Measurements from ENCODE around the gene CELF3. TPM values are rescaled to one million over a fixed set of nuclear protein-coding genes. Genes with fewer than 3 reads are reported as not detected.

Gene CELF3
- total RNA-seq, 4 donors from 2014 or later: 1.2 TPM; not detected in 3

DNA sequence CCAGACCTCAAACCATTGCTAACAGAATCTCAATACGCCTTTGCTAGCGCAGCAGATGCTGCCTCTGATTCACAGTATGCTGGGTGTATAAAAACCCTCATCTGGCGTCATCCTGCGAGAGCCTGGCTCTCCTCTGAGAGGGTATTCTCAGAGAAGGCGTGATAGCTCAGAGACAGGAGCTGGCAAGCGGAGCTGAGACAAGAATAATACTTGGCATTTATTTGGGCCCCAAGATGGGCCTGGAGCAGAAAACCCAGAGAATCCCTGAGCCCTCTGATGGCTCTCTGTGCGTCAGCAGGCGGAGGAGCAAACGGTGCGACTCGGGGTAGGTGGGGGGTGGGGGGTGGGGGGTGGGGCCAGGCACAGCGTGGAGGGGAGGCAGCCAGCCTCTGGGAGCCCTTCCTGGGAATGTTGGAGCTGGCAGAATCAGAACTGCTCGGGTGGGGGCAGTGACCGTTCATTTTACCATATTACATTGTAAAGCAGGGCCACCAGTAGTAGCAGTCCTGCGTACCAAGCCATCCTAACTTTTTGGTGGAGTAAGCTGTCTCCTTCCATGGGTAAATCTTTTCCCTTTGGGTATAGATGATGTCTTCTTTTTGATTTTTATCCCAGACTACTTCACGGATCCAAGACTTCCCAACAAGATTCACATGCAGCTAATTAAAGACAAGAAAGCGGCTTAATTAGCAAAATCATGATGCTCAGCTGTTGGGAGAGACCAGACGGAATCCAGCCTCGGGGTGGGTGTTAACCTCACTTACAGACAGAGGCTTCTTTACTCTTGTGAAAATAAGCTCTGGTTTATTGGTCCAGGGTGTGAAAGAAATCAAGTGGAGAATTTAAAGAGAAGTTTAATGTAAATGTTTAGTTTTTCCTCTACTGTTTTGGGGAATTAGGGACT is 11.8 kb upstream of the CELF3 start:
- Histone ChIP-seq H3K36me3 (no peaks in the 10 kb centered on the region), H3K4me3 (no peak overlapping the region), H3K4me1 (no peaks in the 10 kb centered on the region), H3K27ac (peak overlapping the region; percentile 7 to 48), H3K9me3 (no peaks in the 10 kb centered on the region), H3K27me3 (no peaks in the 10 kb centered on the region)
- TF ChIP-seq POLR2A (IDR thresholded peaks at IDR 0.05): no peak
- TF ChIP-seq, protein P1, sequence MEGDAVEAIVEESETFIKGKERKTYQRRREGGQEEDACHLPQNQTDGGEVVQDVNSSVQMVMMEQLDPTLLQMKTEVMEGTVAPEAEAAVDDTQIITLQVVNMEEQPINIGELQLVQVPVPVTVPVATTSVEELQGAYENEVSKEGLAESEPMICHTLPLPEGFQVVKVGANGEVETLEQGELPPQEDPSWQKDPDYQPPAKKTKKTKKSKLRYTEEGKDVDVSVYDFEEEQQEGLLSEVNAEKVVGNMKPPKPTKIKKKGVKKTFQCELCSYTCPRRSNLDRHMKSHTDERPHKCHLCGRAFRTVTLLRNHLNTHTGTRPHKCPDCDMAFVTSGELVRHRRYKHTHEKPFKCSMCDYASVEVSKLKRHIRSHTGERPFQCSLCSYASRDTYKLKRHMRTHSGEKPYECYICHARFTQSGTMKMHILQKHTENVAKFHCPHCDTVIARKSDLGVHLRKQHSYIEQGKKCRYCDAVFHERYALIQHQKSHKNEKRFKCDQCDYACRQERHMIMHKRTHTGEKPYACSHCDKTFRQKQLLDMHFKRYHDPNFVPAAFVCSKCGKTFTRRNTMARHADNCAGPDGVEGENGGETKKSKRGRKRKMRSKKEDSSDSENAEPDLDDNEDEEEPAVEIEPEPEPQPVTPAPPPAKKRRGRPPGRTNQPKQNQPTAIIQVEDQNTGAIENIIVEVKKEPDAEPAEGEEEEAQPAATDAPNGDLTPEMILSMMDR (IDR thresholded peaks at IDR 0.05): no peak
- peak; percentile 30 to 43 for DNase-seq
- intact Hi-C loops (cut with DNase I; ENCODE audit: low total_unique reads): no loop called here

DNA sequence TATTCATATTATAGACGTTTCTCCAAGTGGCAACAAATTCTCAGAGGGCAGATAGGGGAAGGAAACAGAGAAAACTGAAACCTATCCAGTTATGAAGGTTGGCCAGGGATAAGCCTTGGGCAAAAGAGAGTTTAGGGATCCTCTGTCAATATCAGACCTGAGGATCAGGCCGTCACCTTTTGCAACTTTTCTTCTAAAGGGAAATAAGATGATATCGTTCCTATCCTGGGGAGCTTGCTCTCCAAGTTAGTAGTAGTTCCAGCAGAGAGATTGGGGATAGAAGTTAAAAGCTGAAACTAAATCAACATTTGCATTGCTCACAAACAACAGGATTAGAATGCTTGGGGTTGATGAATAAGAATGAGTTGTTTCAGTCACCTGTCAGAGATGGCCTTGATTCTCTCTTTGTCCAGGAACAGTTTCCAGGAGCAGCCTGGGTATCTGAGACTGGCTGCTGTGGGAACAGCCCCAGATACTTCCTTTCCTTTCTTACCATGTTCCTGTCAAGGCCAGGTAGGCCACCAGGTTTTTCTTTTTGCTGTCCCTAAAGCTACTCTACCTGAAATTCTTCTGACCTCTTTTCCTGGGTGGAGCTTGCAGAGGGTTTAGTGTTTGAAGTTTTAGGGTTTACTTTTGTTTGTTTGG is 7.2 kb upstream of the CELF3 start:
- no peaks in the 10 kb centered on the region for H3K4me1 ChIP-seq
- H3K27me3 ChIP-seq: no peaks in the 10 kb centered on the region
- DNase-seq: no peak
- H3K27ac ChIP-seq: no peak overlapping the region
- no peak overlapping the region for H3K4me3 ChIP-seq
- no peaks in the 10 kb centered on the region for H3K9me3 ChIP-seq
- H3K36me3 ChIP-seq: no peaks in the 10 kb centered on the region
- TF ChIP-seq, protein P1 (IDR thresholded peaks at IDR 0.05): no peak
- no peak for TF ChIP-seq POLR2A (IDR thresholded peaks at IDR 0.05)
- intact Hi-C loops (cut with DNase I; ENCODE audit: low total_unique reads): no loop called here

DNA sequence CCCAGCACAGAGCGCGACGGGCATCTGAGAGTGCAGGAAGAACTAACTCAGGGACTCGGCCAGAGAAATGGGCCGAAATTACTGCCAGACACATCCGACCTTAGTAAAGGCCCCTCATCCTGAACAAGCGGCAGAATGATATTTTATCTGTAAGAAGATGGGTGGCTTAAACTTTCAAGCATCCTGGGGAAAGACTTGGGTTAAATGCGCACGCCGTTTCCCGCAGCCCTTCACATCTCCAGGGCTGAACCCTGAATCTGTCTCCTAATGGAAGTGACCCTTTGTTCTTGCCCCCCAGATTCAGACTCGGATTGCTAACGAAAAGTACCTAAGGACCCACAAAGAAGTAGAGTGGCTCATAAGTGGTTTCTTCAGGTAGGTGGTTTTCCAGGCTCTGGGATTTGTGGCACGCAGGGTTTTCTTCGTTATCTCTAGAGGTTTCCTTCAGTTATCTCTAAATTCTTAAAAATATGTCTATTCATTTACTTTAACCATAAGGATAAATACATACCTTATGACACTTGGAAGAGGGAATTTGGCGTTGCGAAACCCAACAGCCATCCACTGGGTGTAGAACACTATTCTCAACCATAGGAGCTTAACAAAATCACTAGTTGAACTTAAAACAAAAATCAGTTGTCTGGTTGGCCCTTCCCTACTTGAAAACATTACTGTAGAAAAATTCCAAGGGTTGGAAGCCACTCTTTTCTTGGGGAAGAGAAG is 5.3 kb upstream of the CELF3 start:
- Histone ChIP-seq H3K9me3 (no peaks in the 10 kb centered on the region), H3K36me3 (no peaks in the 10 kb centered on the region), H3K4me1 (no peaks in the 10 kb centered on the region), H3K27me3 (no peaks in the 10 kb centered on the region), H3K27ac (peak overlapping the region; percentile 75 to 87), H3K4me3 (peak overlapping the region; percentile 33 to 45)
- no peak for DNase-seq
- no peak for TF ChIP-seq POLR2A (IDR thresholded peaks at IDR 0.05)
- TF ChIP-seq, protein P1 (IDR thresholded peaks at IDR 0.05): no peak
- intact Hi-C loops (cut with DNase I; ENCODE audit: low total_unique reads): no loop called here

DNA sequence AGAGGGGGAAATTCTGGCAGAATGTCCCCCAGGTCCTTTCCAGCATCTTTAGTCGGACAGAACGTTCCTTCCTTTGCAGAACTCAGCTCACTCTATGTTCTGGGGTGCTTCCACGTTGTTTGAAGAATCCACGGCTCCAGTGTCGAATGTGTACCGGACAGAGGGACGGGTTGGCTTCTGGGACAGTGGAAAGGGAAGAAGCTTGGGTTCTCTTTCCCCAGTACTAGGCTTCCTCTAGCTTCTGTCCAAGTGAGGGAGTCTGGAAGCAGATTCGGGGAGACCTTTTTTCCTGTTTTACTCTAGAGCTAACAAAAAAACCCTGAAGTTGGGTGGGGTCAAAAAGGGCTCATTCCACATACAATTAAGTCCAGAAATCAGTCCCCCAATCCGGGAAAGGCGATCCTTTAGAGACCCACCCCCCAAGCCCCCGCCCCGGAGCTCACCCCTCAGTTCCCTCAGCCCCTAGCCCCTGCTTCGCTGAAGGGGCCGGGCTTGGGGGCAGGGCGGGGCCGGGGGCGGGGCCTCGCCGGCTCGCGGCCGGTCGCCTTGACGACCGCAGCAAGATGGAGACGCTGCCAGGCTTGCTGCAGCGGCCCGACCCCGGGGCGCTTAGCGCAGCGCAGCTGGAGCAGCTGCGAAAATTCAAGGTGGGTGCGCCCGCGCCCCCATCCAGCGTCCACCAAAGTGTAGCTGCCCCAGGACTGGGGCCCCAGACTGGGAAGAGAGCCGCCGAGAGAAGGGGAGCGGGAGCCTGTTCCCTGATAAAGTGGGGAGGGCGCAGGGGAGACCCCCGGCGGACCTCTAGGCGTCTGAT is 4.6 kb upstream of the CELF3 start, which contains the start of gene RIIAD1:
TSS of gene RIIAD1 (plus strand) at position 549 of the 814 bp plus-strand sequence. CDS start at position 564, 15 bp downstream.
- H3K4me3 ChIP-seq: peak within 1 kb of the TSS; percentile 33 to 45
- H3K27ac ChIP-seq: peak within 1 kb of the TSS; percentile 75 to 87
- no peaks in the 10 kb centered on the region for H3K36me3 ChIP-seq
- H3K4me1 ChIP-seq: no peaks in the 10 kb centered on the region
- H3K27me3 ChIP-seq: no peaks in the 10 kb centered on the region
- DNase-seq: peak; percentile 28 to 62
- TF ChIP-seq, protein P1 (IDR thresholded peaks at IDR 0.05): no peak
- no peak for TF ChIP-seq POLR2A (IDR thresholded peaks at IDR 0.05)
- intact Hi-C loops (cut with DNase I; ENCODE audit: low total_unique reads): no loop called here
- H3K9me3 ChIP-seq: no peaks in the 10 kb centered on the region
